Stimulated activated CD4-positive, alpha-beta T cell treated with anti-CD3 and anti-CD28 coated beads, Interleukin-15, amount 100 ng/mL, for 1 hour (primary cell): ENCODE results near the gene SDCBP2.

ENCODE experiments used
- DNase-seq, 2 donors: peaks; one replicate each; pipeline ENCODE4 v3.0.0-alpha.2; 2020; ENCODE audit warnings: low read depth in 1 of 2, low spot score in 1 of 2

Gene SDCBP2, protein sequence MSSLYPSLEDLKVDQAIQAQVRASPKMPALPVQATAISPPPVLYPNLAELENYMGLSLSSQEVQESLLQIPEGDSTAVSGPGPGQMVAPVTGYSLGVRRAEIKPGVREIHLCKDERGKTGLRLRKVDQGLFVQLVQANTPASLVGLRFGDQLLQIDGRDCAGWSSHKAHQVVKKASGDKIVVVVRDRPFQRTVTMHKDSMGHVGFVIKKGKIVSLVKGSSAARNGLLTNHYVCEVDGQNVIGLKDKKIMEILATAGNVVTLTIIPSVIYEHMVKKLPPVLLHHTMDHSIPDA

DNA sequence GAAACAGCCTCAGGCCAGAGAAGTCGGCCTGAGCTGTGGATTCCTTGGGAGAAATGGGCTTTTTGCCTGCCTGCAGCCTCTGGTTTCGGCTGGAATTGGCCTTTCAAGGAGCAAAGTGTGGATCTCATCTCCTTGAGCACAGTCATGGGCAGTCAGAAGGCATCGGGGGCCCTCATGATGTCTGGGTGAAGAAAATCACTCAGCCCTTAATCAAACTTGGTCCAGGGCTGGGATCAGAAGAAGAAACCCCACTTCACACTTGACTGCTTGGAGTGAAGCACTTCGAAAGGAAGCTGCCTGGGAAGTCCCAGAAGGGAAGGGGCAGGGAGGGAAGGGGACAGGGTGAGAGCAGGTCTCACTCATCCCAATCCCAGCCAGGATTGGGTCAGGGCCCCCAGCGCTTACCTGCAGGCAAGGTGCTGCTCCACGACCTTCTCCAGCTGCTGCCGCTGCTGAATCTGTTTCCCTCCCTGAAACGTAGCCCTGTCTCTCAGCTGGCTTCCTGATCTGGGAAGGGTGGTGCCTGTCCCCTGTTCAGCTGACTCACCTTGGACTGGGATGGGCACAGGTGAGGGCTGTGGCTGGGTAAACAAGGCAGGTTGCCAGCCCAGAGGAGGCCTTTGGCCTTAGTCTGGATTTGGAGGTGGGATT, at the start of gene SDCBP2:
TSS of gene SDCBP2 (minus strand) at position 460 of the 651 bp plus-strand sequence. CDS start 8,723 bp downstream, outside the sequence.
- no peak for DNase-seq

DNA sequence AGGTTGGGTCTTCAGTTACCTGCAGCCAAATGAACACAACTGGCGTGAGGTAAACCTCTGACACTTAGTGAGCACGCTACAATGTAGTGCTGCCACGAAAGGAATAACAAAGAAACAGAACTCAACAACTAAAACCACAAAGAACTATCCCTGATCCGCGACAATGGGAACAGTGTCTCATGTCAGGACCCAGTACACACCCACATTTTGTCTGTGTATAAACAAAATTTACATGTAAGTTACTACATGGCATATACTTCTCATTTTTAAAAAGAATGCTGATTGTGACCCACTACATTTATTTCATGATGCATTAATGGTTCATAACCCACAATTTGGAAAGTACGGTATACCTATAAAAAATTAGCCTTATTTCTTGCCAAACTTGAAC, 49.8 kb upstream of the SDCBP2 start:
- DNase-seq: no peak

DNA sequence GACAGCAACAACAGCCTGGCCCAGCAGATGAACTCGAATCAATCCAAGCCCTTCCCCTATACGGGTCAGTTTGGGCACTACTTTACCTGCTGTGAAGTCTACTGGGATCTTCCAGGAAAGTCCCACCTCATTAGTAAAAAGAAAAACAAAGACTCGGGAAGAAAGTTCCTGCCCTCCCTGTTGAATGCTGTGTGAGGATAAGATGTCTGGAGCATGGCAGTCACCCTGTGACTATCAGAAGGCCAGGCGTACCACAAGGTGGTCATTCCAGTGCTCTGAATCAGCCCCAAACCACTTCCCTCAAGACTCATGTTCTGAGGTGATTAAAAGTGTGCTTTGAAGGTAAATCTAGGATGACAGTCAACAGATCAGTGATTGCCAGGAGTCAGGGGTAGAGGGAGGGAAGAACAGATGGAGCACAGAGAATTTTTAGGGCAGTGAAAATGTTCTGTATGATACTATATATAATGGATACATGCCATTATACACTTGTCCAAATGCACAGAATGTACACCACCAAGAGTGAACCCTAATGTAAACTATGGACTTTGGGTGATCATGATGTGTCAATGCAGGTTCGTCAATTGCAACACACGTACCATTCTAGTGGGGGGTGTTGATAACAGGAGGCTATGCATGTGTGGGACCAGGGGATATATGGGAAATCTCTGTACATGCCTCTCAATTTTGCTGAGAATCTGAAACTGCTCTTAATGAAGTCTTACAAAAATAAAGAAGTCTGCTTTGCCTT, 49.2 kb upstream of the SDCBP2 start:
- DNase-seq: no peak

DNA sequence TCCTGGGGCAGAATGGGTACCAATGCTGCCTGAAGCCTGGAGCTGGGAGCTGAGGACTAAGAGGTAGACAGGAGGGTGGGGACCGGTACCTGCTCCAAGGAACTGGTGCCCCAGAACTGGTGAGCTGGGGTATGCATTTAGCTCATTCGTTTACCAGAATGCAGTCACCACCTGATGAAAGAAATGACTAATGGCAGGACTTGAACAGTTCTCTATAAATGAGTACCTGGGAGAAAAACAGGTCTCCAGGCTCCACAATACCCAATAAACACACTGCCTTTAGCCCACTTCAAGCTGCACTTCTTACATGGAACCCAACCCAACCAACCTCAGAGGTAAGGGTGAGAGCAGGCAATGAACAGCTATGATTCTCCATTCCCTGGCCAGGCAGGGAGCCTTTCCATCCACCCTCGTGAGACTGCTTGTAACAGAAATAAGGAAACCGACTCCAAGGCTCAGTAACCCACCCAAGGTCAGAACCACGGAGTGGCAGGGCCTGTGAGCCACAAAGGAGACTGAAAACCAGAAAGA, 48.5 kb upstream of the SDCBP2 start:
- DNase-seq: no peak

DNA sequence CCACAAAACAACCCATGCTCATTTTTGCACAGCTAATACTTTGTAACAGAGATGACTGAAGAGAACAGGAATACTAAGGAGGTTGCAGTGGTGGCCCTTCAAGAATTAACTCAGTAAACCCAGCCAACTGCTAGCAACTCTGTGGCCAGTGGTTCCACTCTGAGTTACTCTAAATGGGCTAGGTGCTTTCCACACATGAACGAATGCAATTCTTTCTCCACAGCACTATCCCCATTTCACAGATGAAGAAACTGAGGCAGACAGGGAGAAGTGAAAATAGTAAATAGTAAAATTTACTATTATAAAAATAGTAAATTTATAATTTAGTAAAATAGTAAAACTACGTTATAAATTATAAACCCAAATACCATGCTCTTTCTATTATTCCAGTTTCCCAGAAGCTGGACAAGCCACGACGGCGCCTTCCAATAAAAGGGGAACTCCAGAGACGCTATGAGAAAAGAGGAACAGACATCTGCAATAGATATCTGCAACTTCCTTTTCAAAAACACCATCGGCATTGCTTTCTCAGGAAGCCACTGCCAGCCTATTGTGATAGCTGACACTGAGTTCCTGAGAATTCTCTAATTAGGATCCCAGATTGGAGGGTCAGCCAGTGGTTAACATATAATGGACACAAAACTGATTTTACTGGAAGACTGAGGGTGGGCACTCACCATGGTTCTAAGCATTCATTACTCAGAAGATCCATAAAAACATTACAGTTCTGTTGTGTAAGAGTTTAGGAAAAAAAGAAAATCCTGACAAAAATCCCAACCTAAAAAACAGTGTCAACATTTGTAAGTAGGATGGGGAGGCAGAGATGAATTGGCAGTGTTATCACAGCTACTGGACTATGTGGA, 47.7 kb upstream of the SDCBP2 start:
- DNase-seq: no peak

DNA sequence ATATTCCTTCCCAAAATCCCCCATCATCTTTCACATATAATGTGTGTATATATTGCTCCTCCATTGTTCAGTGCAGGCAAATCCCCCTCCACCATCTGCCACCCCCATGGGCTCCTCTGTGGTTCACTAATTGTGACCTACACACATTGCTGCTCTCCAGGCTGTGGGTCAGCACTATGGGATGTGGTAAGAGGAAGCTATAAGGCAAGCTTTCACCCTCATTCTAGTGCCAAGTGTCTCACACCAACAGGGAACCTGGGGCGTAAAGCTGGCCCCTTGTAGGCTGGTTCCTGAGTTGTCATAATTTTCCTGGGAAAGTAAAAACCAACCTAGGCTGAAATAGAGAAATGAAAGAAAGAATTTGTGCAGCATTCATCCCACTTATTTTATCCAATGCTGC, 47.1 kb upstream of the SDCBP2 start:
- DNase-seq: no peak

DNA sequence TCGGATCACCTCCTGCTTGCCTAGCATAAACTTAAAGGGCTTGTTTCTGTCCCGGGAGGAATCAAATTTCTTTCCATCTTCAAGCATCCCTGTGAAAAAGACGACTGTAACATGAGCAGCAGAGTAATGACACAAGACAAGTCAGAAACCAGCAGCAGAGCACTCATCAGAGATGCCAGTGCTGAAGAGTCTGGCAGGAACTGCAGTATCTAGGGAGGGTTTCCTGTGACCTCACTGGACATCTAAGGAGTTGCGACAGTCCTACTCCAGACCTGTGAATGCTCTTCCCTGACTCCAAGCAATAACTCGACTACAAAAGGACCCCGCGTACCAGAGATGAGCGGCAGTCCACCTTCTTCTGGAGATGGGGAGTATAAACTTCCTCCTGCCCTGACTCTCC, 46.6 kb upstream of the SDCBP2 start:
- DNase-seq: no peak

DNA sequence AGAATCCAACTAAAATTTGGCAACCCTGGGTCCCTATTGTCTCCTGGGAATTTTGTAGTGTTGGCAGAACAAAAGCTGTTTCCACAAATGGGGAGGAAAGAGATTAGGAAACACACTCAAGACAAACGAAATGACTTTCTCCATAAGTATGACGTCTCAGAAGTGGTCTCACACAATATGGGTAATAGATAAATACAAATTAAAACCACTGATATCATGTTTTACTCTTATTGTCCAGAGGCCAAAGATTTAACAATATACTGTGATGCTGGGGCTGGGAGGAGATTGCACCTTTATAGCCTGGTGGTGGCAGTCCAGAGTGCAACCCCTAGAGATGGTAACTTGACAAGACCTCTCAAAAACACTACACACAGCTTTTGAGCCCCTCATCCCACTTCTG, 45.3 kb upstream of the SDCBP2 start:
- DNase-seq: no peak

DNA sequence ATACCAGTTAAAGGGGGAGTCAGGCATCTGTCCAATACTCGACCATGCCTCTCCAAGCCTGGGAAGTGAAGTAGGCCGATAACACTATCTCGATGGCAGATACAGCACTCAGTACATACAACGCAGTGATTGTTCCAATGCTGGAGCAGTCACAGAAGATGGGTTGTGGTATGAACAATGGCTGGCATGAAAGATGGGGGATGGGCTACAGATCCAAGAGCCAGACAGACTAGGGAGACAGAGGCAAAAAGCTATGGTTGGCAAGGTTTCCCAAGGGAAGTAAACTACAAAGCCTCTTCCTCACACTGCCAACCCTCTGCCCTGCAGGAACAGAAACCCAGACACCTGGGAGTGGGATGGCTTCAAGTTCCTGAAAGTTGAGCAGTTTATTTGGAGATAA, 44.7 kb upstream of the SDCBP2 start:
- DNase-seq: no peak

DNA sequence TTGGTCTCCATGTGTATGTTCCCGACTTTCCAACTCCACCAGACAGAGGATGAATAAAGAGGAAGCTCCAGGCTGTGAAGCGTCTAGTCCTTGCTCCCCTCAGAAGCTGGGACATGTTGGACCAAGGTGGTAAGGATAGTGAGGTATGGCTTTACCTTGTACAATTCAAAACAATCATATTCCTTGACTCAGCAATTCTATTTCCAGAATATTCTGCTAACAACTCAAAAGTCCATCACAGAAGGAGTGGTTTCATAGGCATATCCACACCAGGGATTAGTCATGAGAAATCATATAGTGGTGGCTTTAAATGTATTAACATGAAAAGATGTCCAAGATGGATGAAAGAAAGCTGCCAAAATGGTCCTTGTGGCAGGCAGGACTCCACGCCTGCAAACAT, 44.1 kb upstream of the SDCBP2 start:
- DNase-seq: no peak

DNA sequence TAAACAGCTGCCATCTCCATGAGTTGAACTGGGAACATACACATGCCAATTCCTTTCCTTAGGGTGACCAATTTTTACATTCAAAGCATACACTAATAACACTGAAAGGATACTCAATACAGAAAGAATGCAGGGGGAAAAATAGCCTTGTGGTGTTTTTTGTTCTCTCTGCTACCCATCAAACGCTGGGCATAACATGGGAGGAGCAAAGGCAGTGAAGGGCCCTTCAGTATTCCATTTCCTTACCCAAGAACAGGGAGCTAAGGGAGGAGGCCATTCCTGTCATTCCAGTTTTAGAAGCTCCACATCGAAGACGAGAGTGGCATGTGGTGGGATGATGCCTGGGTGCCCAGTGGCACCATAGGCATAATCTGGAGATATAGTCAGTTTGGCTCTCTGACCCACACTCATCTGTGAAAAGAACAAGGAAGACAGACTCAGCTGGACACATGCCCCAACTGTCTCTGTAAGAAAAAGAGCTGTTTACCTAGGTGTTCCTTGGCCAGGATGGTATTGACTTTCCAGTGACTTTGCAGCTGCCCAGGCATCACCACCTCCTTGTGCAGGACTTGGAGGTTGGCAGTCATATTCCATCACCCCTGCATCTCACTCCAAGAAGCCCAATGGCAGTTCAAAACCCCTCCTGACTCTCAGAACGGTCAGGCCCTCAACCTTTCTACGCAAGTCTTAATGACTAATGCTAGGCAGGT, 43.0 kb upstream of the SDCBP2 start:
- DNase-seq: no peak

DNA sequence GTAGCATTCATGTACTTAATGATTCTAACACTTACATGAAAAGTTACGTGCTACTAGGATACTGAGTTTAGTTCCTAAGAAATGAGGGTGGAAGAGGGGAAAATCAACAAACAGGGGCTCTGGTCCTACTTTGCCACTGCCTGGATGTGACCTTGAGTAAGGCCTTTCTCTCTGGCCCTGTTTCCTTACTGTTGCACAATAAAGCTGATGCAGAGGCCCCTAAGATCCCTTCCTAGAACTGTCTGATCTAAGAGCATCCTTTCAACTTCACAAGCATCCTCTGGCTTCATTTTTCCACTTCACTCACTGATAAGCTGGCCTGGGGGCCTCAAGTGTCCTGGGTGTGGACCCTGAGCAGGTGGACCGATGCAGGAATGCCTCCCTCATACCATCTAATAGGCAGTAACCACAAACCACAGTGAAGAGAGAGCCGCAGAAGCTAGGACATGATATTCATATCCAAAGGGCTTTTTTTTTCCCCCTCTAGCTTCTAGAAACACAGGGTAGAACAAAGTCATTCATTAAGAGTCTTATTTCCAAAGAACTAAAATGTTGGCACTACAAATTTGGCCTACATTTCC, 42.4 kb upstream of the SDCBP2 start:
- no peak for DNase-seq

DNA sequence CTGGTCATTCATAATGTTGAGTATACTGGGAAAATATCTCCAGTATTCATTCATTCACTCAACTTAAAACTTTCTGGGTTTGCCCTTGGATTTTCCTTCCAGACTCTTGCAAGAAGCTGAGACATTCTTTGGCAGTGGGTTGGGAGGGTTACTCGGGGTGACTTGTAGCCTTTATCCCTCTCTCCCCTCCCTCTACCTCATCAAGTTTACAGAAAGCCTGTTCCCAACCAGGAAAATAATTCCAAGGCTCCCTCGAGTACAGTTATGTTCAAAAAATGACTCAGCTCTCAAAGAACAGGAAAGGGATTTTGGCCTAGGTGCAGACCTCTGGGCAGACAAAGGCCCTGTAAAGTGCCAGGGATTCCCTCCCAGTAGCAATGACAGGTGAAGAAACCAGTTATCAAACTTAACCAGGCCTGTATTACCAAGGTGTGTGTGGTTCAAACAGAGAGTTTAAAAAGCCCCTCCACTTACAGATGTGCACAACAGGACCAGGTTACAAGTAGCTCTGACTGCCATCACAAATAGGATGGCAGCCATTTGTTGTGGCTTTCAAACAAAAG, 41.7 kb upstream of the SDCBP2 start:
- DNase-seq: no peak

DNA sequence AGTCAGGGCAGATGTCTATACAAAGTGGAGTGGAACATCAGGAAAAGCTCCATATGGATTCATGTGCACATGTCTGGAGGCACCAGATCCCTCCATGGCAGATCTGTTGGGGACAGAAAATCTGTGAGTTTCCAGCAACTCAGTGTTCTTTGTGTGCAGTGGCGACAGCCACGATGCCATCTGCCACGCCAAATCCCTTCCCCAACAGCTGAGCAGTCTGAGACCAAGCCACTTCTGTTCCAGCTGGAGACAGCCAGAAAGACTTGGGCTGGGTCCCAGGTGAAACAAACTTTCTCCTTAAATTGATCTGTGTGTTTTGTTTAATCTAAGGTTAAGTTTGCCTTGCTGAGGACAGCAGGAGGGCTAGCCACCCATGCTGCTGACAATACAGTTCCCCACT, 41.0 kb upstream of the SDCBP2 start:
- no peak for DNase-seq

DNA sequence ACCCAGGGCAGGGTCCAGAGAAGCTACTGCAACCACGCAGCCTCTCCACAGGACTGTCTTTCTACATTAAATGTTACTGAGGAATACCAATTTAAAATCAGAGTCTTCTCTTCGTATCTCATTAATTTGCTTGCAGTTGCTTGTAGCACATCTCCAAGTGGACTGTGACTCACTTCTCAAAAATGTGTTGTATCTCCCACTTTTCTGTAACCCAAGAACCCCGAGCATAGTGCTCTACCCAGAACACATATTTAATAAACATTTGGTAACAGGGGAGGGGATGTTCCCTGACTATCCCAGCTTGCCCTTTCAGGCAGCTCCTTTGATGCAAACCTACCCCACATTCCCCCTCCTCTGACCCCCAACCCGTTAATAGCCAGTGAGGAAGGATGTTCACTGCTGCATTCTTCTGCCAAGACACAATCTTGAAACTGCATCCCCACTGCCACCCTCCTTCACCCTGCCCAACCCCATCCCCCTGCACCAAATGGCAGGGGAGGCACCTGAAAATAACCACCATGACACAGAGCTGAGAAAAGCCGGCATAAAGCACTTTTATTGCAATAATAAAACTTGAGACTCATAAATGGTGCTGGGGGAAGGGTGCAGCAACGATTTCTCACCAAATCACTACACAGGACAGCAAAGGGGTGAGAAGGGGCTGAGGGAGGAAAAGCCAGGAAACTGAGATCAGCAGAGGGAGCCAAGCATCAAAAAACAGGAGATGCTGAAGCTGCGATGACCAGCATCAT, 39.7 kb upstream of the SDCBP2 start:
- DNase-seq: no peak

DNA sequence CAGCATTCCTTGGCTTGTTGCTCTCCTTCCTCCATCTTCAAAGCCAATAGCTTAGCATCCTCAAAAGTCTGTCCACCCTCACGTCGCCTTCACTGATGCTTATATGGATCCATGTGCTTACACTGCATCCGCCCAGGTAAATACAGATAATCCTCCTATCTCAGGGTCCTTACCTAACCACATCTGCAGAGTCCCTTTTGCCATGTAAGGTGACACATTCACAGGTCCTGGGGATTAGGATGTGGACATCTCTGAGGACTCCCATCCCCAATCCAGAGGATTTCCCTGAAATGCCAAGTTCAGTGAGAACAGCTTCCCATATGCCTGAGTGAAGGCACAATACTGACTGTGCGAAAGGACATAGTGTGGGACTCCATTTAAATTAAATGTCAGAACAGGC, 38.5 kb upstream of the SDCBP2 start:
- no peak for DNase-seq

DNA sequence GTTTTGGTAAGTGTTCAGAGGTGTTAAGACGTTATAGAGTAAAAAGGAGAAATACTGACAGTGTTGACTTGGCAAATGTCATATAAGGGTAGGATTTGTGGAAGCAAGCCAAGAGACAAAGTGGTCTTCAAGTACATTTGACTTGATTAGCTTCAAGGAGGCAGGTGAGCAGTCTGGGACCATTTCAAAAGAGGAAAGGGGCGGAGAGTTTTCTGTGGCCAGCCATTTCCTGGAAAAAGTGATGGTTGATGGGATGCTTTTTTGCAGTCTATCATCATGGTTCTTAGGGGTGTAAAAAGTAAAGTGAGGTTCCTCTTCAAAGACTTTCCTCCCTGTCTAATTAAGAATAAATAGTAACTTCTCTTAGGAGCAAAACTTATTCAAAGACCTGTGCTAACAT, 35.2 kb upstream of the SDCBP2 start:
- no peak for DNase-seq

DNA sequence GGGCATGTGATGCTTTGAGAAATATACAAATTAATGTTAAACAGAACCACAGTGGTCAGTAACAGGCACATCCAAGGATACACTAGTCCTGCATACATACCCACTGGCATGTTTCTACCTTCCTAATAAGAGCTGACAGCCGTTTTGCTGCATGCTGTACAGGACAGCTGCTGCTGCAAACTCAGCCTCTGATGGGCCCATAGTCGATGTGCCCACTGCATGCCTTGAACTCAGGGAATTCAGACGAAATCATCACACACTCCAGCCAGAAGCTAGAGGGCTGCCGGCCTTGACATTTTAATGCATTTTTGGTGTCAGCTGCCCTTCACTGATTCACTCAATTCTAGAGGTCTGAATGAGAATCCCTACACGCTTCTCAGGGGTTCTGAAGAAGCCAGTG, 34.6 kb upstream of the SDCBP2 start:
- no peak for DNase-seq

DNA sequence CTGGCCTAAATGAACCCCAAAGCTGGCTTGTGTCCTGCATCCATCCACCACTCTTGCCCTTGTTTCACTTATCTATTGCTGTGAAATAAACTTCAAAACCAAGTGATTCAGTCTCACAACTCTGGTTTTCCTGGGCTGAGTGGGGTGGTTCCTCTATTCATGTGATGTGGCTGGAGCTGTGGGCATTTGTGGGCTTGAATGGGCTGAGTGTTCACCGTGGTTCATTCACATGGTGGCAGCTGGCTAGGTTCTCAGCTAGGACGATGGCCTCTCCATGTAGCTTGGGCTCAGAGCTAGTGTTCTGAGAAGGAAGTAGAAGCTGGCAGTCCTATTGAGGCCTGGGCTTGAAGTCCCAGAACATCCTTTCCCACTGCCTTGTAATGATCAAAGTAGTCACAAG, 33.5 kb upstream of the SDCBP2 start:
- no peak for DNase-seq
